ENCODE measurements around the gene TARBP2. TPM values are rescaled to one million over a fixed set of nuclear protein-coding genes. Genes with fewer than 3 reads are reported as not detected.

TARBP2 gene
- total RNA-seq, 6 donors from 2014 or later: 25.4 to 74.4 (median 36.8) TPM

DNA sequence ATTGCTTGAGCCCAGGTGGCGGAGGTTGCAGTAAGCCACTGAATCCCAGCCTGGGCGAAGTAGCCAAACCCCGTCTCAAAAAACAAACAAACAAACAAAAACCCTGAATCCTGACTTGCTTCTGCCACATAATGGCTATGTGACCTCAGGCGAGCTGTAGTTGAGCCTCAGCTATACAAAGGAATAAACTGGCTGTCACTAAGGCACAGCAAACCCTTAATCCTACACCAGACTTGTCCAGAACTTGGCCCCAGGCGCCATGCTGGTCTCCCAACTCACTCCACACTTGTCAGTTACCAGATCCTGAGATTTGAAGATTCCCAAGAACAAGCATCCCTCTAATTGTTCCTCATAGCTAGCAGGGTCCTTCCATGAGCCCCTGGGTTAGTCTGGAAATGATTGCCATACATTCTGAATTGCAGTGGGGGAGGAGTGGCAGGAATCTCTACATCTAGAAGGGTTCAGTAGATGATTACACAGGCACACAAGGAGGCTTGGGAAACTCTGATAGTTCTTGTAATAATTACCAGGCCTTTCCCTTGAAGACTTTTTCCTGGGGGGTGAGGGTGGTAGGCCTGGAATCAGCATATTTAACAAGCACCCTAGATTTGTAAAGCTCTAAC, 11.7 kb upstream of the TARBP2 start:
- Histone ChIP-seq H3K4me3 (no peak overlapping the region), H3K9me3 (no peaks in the 10 kb centered on the region), H3K4me1 (peaks cover 20 to 43% (median 34%) of the 10 kb centered on the region in 4 donors), H3K27me3 (no peaks in the 10 kb centered on the region), H3K36me3 (peaks cover 0 to 36% (median 19%) of the 10 kb centered on the region in 4 donors), H3K27ac (no peak overlapping the region)
- TF ChIP-seq, protein P1, sequence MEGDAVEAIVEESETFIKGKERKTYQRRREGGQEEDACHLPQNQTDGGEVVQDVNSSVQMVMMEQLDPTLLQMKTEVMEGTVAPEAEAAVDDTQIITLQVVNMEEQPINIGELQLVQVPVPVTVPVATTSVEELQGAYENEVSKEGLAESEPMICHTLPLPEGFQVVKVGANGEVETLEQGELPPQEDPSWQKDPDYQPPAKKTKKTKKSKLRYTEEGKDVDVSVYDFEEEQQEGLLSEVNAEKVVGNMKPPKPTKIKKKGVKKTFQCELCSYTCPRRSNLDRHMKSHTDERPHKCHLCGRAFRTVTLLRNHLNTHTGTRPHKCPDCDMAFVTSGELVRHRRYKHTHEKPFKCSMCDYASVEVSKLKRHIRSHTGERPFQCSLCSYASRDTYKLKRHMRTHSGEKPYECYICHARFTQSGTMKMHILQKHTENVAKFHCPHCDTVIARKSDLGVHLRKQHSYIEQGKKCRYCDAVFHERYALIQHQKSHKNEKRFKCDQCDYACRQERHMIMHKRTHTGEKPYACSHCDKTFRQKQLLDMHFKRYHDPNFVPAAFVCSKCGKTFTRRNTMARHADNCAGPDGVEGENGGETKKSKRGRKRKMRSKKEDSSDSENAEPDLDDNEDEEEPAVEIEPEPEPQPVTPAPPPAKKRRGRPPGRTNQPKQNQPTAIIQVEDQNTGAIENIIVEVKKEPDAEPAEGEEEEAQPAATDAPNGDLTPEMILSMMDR (IDR thresholded peaks at IDR 0.05): no peak
- TF ChIP-seq POLR2A (IDR thresholded peaks at IDR 0.05) (no peak), POLR2AphosphoS5 (IDR thresholded peaks at IDR 0.05) (no peak), EP300 (IDR thresholded peaks at IDR 0.05) (no peak)
- ATAC-seq (ENCODE audit: low FRiP score in 2 of 2): no peak
- peak in 1 of 2 donors; percentile 18 for DNase-seq
- 89 to 90% methylated on average over 5 of the region's 5 CpGs for WGBS, 2 donors

DNA sequence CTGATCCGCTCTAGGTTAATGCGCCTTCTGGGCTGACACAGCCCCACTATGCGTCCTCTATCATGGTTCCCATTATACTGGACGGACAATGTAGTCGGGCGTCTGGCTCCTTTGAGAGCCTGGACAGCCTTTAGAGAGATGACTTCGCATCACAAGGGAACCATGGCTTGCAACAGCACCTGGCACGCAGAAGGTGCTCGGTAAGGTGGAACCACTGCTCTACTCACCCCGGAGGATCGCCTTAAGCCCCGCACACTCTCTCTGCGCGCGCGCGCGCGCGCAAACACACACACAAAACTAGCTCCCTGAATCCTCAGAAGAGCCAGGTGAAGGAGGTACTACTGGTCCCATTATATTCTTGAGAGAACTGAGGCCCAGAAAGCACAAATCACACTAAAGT, 8.9 kb upstream of the TARBP2 start:
- DNase-seq (peak in 1 of 2 donors; percentile 85), ATAC-seq (ENCODE audit: low FRiP score in 2 of 2) (no peak)
- Histone ChIP-seq H3K36me3 (peaks cover 0 to 8% (median 0%) of the 10 kb centered on the region in 4 donors), H3K27me3 (no peaks in the 10 kb centered on the region), H3K9me3 (no peaks in the 10 kb centered on the region), H3K27ac (peak overlapping the region; percentile 84 to 91 (median 90)), H3K4me3 (peak overlapping the region in 3 of 4 donors; percentile 55 to 71 (median 66)), H3K4me1 (peaks cover 39 to 50% (median 43%) of the 10 kb centered on the region in 4 donors)
- 69 to 79% methylated on average over 20 of the region's 20 CpGs for WGBS, 2 donors
- no peak for TF ChIP-seq EP300 (IDR thresholded peaks at IDR 0.05)

DNA sequence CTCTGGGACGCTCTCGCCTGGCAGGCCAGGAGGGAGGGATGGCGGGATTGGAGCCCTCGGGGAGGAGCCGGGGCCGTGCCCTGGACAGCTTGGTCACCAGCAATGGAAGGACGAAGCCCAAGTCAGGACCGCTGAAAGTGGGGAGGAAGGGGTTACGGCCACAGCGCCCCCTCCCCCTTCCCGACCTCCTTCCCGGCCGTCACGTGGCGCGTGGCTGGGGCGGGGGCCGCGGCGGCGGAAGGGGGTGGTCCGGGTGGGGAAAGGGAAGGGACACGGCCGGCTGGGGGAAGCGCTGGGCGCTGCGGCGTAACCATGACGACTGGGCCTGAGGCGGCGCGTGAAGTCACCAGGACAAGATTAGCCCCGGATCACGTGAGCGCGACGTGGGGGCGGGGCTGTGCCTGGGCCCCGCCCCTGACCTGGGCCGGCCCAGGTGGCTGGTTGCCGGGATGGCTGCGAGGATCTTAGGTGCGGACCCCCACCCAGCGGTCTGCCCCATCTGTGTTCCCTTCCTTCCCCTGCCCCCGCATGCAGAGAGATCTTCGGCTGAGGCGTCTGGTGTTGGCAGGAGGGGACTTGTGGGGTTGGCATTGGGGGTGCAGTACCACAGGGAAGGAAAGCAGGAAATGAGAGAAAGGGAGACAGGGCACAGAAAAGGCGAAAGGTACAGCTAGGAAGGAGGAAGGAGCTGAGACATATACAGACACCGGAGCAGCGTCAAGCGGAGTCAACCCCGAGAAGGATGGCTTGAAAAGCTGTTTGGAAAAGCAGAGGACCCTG, 8.1 kb upstream of the TARBP2 start:
- Histone ChIP-seq H3K4me3 (peak overlapping the region; percentile 47 to 71 (median 60)), H3K27me3 (no peaks in the 10 kb centered on the region), H3K36me3 (peaks cover 0 to 2% (median 0%) of the 10 kb centered on the region in 4 donors), H3K27ac (peak overlapping the region; percentile 84 to 91 (median 90)), H3K4me1 (peaks cover 38 to 47% (median 42%) of the 10 kb centered on the region in 4 donors), H3K9me3 (no peaks in the 10 kb centered on the region)
- ATAC-seq (ENCODE audit: low FRiP score in 2 of 2) (peak; percentile 95 to 97), DNase-seq (peak; percentile 98 to 99)
- TF ChIP-seq EP300 (IDR thresholded peaks at IDR 0.05): peak in 2 of 4 donors; percentile 69 to 81
- peak in 2 of 4 donors; percentile 14 to 86 for TF ChIP-seq POLR2A (IDR thresholded peaks at IDR 0.05)
- TF ChIP-seq, protein P1 (IDR thresholded peaks at IDR 0.05): no peak
- TF ChIP-seq POLR2AphosphoS5 (IDR thresholded peaks at IDR 0.05): peak; percentile 54 to 76
- 2 to 5% methylated on average over 8 to 18 of the region's 52 CpGs for WGBS, 2 donors

DNA sequence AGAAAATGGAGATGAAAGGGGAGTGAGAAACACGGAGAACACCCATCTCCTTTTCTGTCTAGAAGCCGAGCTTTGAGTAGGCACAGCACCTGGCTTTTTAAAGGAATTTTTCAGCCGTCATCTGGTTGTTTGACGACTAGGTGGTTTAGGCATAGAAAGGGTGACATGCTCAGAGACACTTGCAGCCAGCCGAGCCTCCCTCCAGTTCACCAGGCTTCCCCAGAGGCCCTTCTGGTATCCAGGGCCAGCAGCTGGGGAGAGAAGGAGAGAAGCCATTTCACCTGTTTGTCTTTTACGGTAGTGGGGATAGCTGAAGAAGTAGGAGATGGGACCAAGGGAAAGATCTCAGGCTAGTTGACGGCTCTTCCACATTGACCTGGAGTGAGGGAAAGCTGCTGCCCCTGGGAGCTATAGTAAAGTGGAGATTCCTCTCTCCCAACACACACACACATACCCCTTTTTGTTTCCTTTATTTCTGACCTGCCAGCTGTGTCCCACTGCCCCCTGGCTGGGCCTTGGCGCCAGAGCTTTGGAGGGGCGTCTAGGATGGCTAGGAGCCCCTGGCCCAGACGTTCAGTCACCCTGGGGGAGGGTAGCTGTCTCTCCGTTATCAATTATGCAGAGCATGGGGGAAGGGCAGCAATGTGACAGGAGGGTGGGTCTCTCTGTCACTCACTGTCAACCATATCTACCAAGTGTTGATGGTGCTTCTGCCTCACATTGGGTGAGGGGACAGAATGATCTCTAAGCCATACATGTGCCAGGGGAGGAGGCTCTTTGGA, 7.3 kb upstream of the TARBP2 start:
- H3K9me3 ChIP-seq: no peaks in the 10 kb centered on the region
- DNase-seq (no peak), ATAC-seq (ENCODE audit: low FRiP score in 2 of 2) (no peak)
- peak overlapping the region; percentile 47 to 71 (median 60) for H3K4me3 ChIP-seq
- H3K27ac ChIP-seq: peak overlapping the region; percentile 84 to 91 (median 90)
- no peaks in the 10 kb centered on the region for H3K36me3 ChIP-seq
- 31 to 35% methylated on average over 10 to 11 of the region's 11 CpGs for WGBS, 2 donors
- H3K27me3 ChIP-seq: no peaks in the 10 kb centered on the region
- TF ChIP-seq EP300 (IDR thresholded peaks at IDR 0.05): no peak
- TF ChIP-seq, protein P1 (IDR thresholded peaks at IDR 0.05): no peak
- TF ChIP-seq POLR2A (IDR thresholded peaks at IDR 0.05): no peak
- no peak for TF ChIP-seq POLR2AphosphoS5 (IDR thresholded peaks at IDR 0.05)
- peaks cover 44 to 49% (median 48%) of the 10 kb centered on the region in 4 donors for H3K4me1 ChIP-seq

Measured in upper lobe of left lung (tissue), 6 donors.